H1 (cell line): ENCODE data around the gene MEP1B. TPM values are rescaled to one million over a fixed set of nuclear protein-coding genes. Genes with fewer than 3 reads are reported as not detected.

Source experiments
- CTCF ChIA-PET: fragments of 300-600 bp; sonication (Branson Sonifier 250); formaldehyde crosslinking; loops from one replicate; lab custom pipeline; 2021; ENCODE audit not compliant: partially characterized antibody; lab: Charles Lee
- POLR2A ChIA-PET: fragments of 300-600 bp; sonication (Branson Sonifier 250); formaldehyde crosslinking; loops from one replicate; lab custom pipeline; 2021; ENCODE audit warnings: inconsistent platforms; ENCODE audit not compliant: partially characterized antibody; lab: Charles Lee
- DNase-seq, 2 experiments: peaks; one replicate each; pipeline versions ENCODE4 v3.0.0 to v3.0.0-alpha.2; 2010 to 2022; ENCODE audit warnings: low spot score in 2 of 2, low read depth in 1 of 2, mixed read lengths in 1 of 2
- FAIRE-seq: peaks from 2 replicates; lab custom pipeline; 2011; peaks lifted over from hg19 to GRCh38; lab: Jason Lieb, UNC
- H2AFZ ChIP-seq: 2 replicates; pipeline ENCODE4 v1.8.1; 2012; ENCODE audit warnings: low read length, inconsistent platforms
- H2AK5ac ChIP-seq: 2 replicates; pipeline ENCODE4 v1.6.1; 2013; ENCODE audit warnings: low read depth, low read length
- H2BK120ac ChIP-seq: replicated peaks from 2 replicates; pipeline ENCODE3; 2013; ENCODE audit warnings: low read depth, low read length, inconsistent platforms
- H2BK12ac ChIP-seq: 2 replicates; pipeline ENCODE4 v1.6.1; 2013; ENCODE audit warnings: low read depth, low read length
- H2BK15ac ChIP-seq: 2 replicates; pipeline ENCODE4 v1.6.1; 2013; ENCODE audit warnings: low read length
- H2BK20ac ChIP-seq: 2 replicates; pipeline ENCODE4 v1.6.1; 2013; ENCODE audit warnings: low read length
- H2BK5ac ChIP-seq: 2 replicates; pipeline ENCODE4 v1.6.1; 2013; ENCODE audit warnings: low read depth, low read length
- H3K14ac ChIP-seq: 2 replicates; pipeline ENCODE4 v1.6.1; 2013; ENCODE audit warnings: inconsistent platforms; ENCODE audit not compliant: insufficient read length
- H3K18ac ChIP-seq: 2 replicates; pipeline ENCODE4 v1.6.1; 2013; ENCODE audit warnings: low read length; ENCODE audit errors: extremely low read depth
- H3K23ac ChIP-seq: 2 replicates; pipeline ENCODE4 v1.6.1; 2013; ENCODE audit warnings: inconsistent platforms; ENCODE audit not compliant: insufficient read length
- H3K23me2 ChIP-seq: 2 replicates; pipeline ENCODE4 v1.6.1; 2013; ENCODE audit warnings: low read depth, low read length
- H3K27ac ChIP-seq: 2 replicates; pipeline ENCODE4 v1.6.1; 2011; ENCODE audit warnings: low read depth, low read length, inconsistent platforms
- H3K27me3 ChIP-seq, 4 experiments: replicated peaks in 1 of 4; 1 replicate in 1 of 4; 2 replicates in 3 of 4; pipeline versions ENCODE4 v1.6.1 to v1.8.1; 2011 to 2013; ENCODE audit warnings: low read length in 3 of 4, mild to moderate bottlenecking in 3 of 4, inconsistent platforms in 2 of 4, mixed read lengths in 2 of 4, moderate library complexity in 1 of 4; ENCODE audit not compliant: control insufficient read depth in 3 of 4, insufficient read depth in 3 of 4; ENCODE audit errors: extremely low read depth in 1 of 4
- H3K36me3 ChIP-seq, 4 experiments: 2 replicates each; pipeline versions ENCODE4 v1.6.1 to v1.8.1; 2011 to 2013; ENCODE audit warnings: mild to moderate bottlenecking in 4 of 4, low read length in 3 of 4, moderate library complexity in 2 of 4, control low read depth in 1 of 4, inconsistent platforms in 1 of 4; ENCODE audit not compliant: insufficient read depth in 4 of 4, control insufficient read depth in 2 of 4
- H3K4ac ChIP-seq: replicated peaks from 2 replicates; pipeline ENCODE3; 2013; ENCODE audit warnings: low read length, low read depth, mixed read lengths, inconsistent platforms; ENCODE audit not compliant: insufficient read length
- H3K4me1 ChIP-seq, 4 experiments: replicated peaks in 1 of 4; 1 replicate in 1 of 4; 2 replicates in 3 of 4; pipeline versions ENCODE4 v1.6.1 to v1.8.1; 2011 to 2013; ENCODE audit warnings: low read length in 3 of 4, inconsistent platforms in 2 of 4, mixed read lengths in 1 of 4; ENCODE audit not compliant: insufficient read depth in 4 of 4, control insufficient read depth in 3 of 4
- H3K4me2 ChIP-seq, 2 experiments: 2 replicates each; pipeline versions ENCODE4 v1.6.1 to v1.8.1; 2011 to 2013; ENCODE audit warnings: low read depth in 2 of 2, low read length in 2 of 2, control low read depth in 1 of 2, inconsistent platforms in 1 of 2, mild to moderate bottlenecking in 1 of 2; ENCODE audit not compliant: insufficient read depth in 1 of 2
- H3K4me3 ChIP-seq, 4 experiments: fragments of 200-600, 300-600 bp in 1 of 4; sonication (generic), shearing (Covaris generic), sonication (Bioruptor Twin) in 1 of 4; 2 replicates each; pipeline versions ENCODE4 v1.5.1 to v1.8.1; 2011 to 2016; ENCODE audit warnings: low read length in 4 of 4, low read depth in 3 of 4, control low read depth in 2 of 4, inconsistent platforms in 2 of 4, mild to moderate bottlenecking in 2 of 4, mixed read lengths in 1 of 4, moderate library complexity in 1 of 4; ENCODE audit not compliant: insufficient read depth in 2 of 4; ENCODE audit errors: extremely low read depth in 1 of 4
- H3K56ac ChIP-seq: replicated peaks from 2 replicates; pipeline ENCODE3; 2013; ENCODE audit warnings: low read depth, mild to moderate bottlenecking, mixed read lengths, low read length, inconsistent platforms; ENCODE audit not compliant: insufficient read length
- H3K79me1 ChIP-seq: 2 replicates; pipeline ENCODE4 v1.6.1; 2013; ENCODE audit warnings: low read depth, low read length, control low read depth
- H3K79me2 ChIP-seq, 2 experiments: 2 replicates each; pipeline versions ENCODE4 v1.6.1 to v1.8.1; 2012 to 2013; ENCODE audit warnings: low read length in 2 of 2, mild to moderate bottlenecking in 2 of 2, inconsistent platforms in 1 of 2; ENCODE audit not compliant: insufficient read depth in 2 of 2, control insufficient read depth in 1 of 2
- H3K9ac ChIP-seq, 4 experiments: replicated peaks in 1 of 4; 1 replicate in 1 of 4; 2 replicates in 3 of 4; pipeline versions ENCODE4 v1.6.1 to v1.8.1; 2011 to 2013; ENCODE audit warnings: low read depth in 3 of 4, low read length in 3 of 4, control low read depth in 2 of 4, mild to moderate bottlenecking in 2 of 4, moderate library complexity in 2 of 4, inconsistent platforms in 1 of 4; ENCODE audit errors: extremely low read depth in 1 of 4
- H3K9me3 ChIP-seq, 2 experiments: 2 replicates each; pipeline versions ENCODE4 v1.6.1 to v1.8.1; 2012 to 2013; ENCODE audit warnings: mild to moderate bottlenecking in 2 of 2, moderate library complexity in 2 of 2, control low read depth in 1 of 2, inconsistent platforms in 1 of 2, low read depth in 1 of 2, low read length in 1 of 2, mixed read lengths in 1 of 2; ENCODE audit not compliant: insufficient read depth in 2 of 2
- H4K20me1 ChIP-seq, 2 experiments: replicated peaks in 1 of 2; 2 replicates each; pipeline versions ENCODE3 to v1.8.1; 2011 to 2013; ENCODE audit warnings: inconsistent platforms in 2 of 2, low read length in 2 of 2, mild to moderate bottlenecking in 1 of 2; ENCODE audit not compliant: insufficient read depth in 2 of 2, control insufficient read depth in 1 of 2
- H4K5ac ChIP-seq: 2 replicates; pipeline ENCODE4 v1.6.1; 2013; ENCODE audit warnings: low read length, low read depth, mixed read lengths, inconsistent platforms; ENCODE audit not compliant: insufficient read length
- H4K8ac ChIP-seq: 2 replicates; pipeline ENCODE4 v1.8.0; 2013; ENCODE audit warnings: mild to moderate bottlenecking, moderate library complexity, low read length, inconsistent platforms; ENCODE audit not compliant: insufficient read depth; ENCODE audit errors: extremely low read depth
- H4K91ac ChIP-seq: replicated peaks from 2 replicates; pipeline ENCODE3; 2013; ENCODE audit warnings: low read length, mixed read lengths, inconsistent platforms; ENCODE audit not compliant: insufficient read length
- NANOG ChIP-seq: IDR thresholded peaks from 2 replicates; pipeline ENCODE4 v1.6.1; 2011; ENCODE audit warnings: low read length, low read depth, mild to moderate bottlenecking, inconsistent platforms; ENCODE audit not compliant: insufficient read depth, poor library complexity, severe bottlenecking
- WGBS, 2 experiments: shearing (Covaris generic) in 1 of 2; methylation state at CpG; one replicate each; pipeline versions ENCODE4 v1.1.6 to v1.1.7; 2013 to 2015; ENCODE audit warnings: low lambda C conversion rate in 2 of 2, mixed read lengths in 2 of 2, inconsistent platforms in 1 of 2, low coverage in 1 of 2, missing lambda C conversion rate in 1 of 2; ENCODE audit not compliant: insufficient replicate concordance in 2 of 2, insufficient coverage in 1 of 2, insufficient read length in 1 of 2; ENCODE audit errors: extremely low coverage in 1 of 2, missing lambda C conversion rate in 1 of 2; 5-methylcytosine and 5-hydroxymethylcytosine counted together
- polyA plus RNA-seq, 7 experiments: library from polyadenylated mRNA; depleted of rRNA in 3 of 7; stranded (reverse) in 5 of 7; unstranded in 2 of 7; fragments of >200 nt in 5 of 7; fragments of 200-250 nt in 2 of 7; gene quantifications; 1 replicate in 5 of 7; 2 replicates in 1 of 7; 4 replicates in 1 of 7; pipeline versions ENCODE4 v1.2.1 to v1.2.3, GENCODE V29; 2011 to 2013; ENCODE audit warnings: missing spikeins in 2 of 7, mixed read lengths in 2 of 7
- total RNA-seq: library from RNA; stranded (reverse); fragmentation: NEBNext Ultra II Directional; extraction: Animal tissue kit (Norgen Biotek cat#: 25700); gene quantifications from 2 replicates; pipeline ENCODE4 v1.2.1, GENCODE V29; 2021

Gene MEP1B
- total and polyA plus RNA-seq, 2 of the 8 experiments (the other 6 are each of a cell fraction or from before 2014, with no cell fraction given), result not detected

DNA sequence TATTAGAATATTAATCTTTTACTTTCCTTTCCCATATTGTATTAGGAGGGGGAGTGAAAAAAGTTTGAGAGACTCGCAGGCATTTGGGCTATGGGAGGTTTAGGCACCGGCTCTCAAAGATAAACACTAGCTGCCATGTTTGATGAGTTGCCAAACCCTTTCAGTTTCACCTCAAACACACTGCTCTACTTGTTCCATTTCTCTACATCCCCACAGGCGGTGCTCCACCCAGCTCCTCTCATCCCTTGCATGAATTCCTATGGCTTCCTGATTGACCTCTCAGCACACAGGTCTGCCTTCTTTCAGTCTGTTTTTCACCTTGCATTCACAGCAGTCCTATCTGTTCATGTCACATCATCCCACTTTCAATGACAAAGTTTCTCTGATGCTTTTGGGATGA, 65.7 kb downstream of the MEP1B start:
- peaks cover 0 to 7% (median 0%) of the 10 kb centered on the region in 4 experiments; a peak in 2 of 7 replicates for H3K4me1 ChIP-seq
- H4K5ac ChIP-seq, result no peak overlapping the region
- H3K23ac ChIP-seq, result no peak overlapping the region
- H3K23me2 ChIP-seq, result no peaks in the 10 kb centered on the region
- no peaks in the 10 kb centered on the region for H3K36me3 ChIP-seq
- WGBS, 2 experiments, result 91% methylated on average over 3 of the region's 3 CpGs; no CpG with 5 or more reads in 1 of the 2 experiments
- H3K79me1 ChIP-seq, result no peaks in the 10 kb centered on the region
- H3K4me3 ChIP-seq, result no peak overlapping the region
- no peak overlapping the region for H2AFZ ChIP-seq
- H3K18ac ChIP-seq, result no peak overlapping the region
- H4K91ac ChIP-seq, result no peak overlapping the region
- no peak overlapping the region for H3K9ac ChIP-seq
- no peak overlapping the region for H2BK12ac ChIP-seq
- H2AK5ac ChIP-seq, result no peak overlapping the region
- no peak for DNase-seq
- ChIA-PET POLR2A (no interaction called here), CTCF (interaction anchor here (1.3 to 4.1 kb wide), 3 partner anchors 16 to 183 kb away, joined by 4 to 19 read pairs (median 5); no protein-coding TSS in a partner anchor)
- H3K27me3 ChIP-seq, result no peaks in the 10 kb centered on the region; a peak in 1 of 7 replicates
- no peak overlapping the region for H2BK15ac ChIP-seq
- H3K4me2 ChIP-seq, result no peak overlapping the region
- no peak overlapping the region for H3K14ac ChIP-seq
- no peak overlapping the region for H2BK120ac ChIP-seq
- no peaks in the 10 kb centered on the region for H3K79me2 ChIP-seq
- no peak overlapping the region for H3K56ac ChIP-seq
- H4K20me1 ChIP-seq, result no peaks in the 10 kb centered on the region
- no peak overlapping the region for H2BK20ac ChIP-seq
- H4K8ac ChIP-seq, result no peak overlapping the region
- FAIRE-seq, result no peak
- no peak overlapping the region for H3K4ac ChIP-seq
- no peak for TF ChIP-seq NANOG
- H2BK5ac ChIP-seq, result no peak overlapping the region
- H3K9me3 ChIP-seq, result no peaks in the 10 kb centered on the region
- no peak overlapping the region for H3K27ac ChIP-seq
